ENCODE results near the gene SFMBT2. TPM values are rescaled to one million over a fixed set of nuclear protein-coding genes. Genes with fewer than 3 reads are reported as not detected.
A peak's percentile ranks its signal among the peaks of the same experiment; 100 is the strongest.

Gene SFMBT2
- polyA plus RNA-seq, 2 of the 4 experiments (the other 2 are of a cell fraction), result 9.6 to 10.2 TPM

DNA sequence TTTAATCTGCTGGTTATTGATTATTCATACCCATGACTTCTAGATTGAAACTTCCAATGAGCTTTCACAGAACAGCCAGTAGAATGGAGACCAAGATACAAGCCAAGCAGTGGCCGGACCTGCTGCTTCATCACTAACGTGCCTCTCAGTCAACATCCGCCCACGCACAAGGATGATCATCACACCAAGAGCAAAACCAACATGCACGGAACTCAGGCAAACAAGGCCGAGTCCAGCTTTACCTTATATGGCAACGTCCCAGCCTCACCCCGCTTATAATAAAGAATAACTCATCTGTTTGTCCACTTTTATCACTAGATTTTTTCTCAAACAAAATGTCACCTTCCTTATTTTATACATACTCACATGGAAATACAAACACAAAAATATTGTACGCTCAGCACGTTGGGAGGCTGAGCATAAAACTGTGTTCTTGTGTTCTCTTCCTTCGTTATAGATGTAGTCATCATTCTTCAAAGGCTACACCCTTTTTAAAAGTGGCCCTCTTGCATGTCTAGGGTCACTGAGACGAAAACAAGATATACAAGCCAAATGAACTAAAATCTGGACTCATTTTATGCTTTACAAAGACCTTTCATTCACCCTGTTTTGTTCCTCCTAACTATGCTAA is 122.7 kb downstream of the SFMBT2 start:
- Histone ChIP-seq H3K4me1 (peaks cover 34% of the 10 kb centered on the region), H3K27ac (no peak overlapping the region), H3K4me2 (no peak overlapping the region), H3K4me3 (no peak overlapping the region), H3K9me3 (no peaks in the 10 kb centered on the region)
- no peak for ATAC-seq
- ChIA-PET CTCF (interaction anchor here (0.7 to 5.4 kb wide), 4 partner anchors 13 to 92 kb away, joined by 3 to 38 read pairs (median 4); no protein-coding TSS in a partner anchor), POLR2A (no interaction called here)
- 83% methylated on average over 12 of the region's 12 CpGs for WGBS (ENCODE audit: missing lambda C conversion rate)
- TF ChIP-seq EHMT2 (IDR thresholded peaks at IDR 0.05; ENCODE audit: low read depth) (no peak), MAFK (IDR thresholded peaks at IDR 0.05; ENCODE audit: partially characterized antibody) (peak; percentile 10), EHF (CRISPR knock-in tag; IDR thresholded peaks at IDR 0.05) (no peak)
- FAIRE-seq, result no peak
- peak in 1 of 2 experiments; percentile 20 for DNase-seq (ENCODE audit: low read depth in 1 of 2, low spot score in 1 of 2)

DNA sequence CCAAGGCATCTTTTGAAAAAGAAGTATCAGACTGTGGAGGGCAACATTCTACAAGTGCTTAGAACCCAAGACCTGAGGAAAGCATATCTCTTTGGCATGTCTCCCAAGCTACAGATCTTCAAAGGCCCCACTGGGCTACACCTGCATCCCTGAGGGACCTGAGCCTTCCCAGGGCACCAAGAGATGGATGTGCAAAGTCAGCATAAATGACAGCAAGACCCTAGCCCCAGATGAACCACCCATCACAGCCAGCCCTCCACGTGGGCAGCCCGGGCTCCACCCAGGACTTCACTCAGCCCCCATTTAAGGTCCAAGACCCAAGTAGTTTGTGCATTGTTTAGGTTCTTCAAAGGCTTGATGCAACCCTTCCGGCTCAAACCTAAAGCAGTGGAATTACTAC is 123.5 kb downstream of the SFMBT2 start:
- ChIA-PET POLR2A (no interaction called here), CTCF (interaction anchor here (1.5 to 5.4 kb wide), 2 partner anchors 14 to 27 kb away, joined by 4 to 38 read pairs; no protein-coding TSS in a partner anchor)
- Histone ChIP-seq H3K4me2 (no peak overlapping the region), H3K4me3 (no peak overlapping the region), H3K9me3 (no peaks in the 10 kb centered on the region), H3K4me1 (peaks cover 28% of the 10 kb centered on the region), H3K27ac (peak overlapping the region in 1 of 2 experiments; percentile 4; a peak in 1 of 6 replicates)
- FAIRE-seq, result no peak
- whole genome bisulfite sequencing (ENCODE audit: missing lambda C conversion rate), result 95% methylated on average over 3 of the region's 3 CpGs
- no peak for DNase-seq (ENCODE audit: low read depth in 1 of 2, low spot score in 1 of 2)
- TF ChIP-seq FOXS1 (CRISPR knock-in tag; IDR thresholded peaks at IDR 0.05) (no peak), MAFK (IDR thresholded peaks at IDR 0.05; ENCODE audit: partially characterized antibody) (peak; percentile 90), NR3C1 (IDR thresholded peaks at IDR 0.05) (no peak), NFE2L2 (conservative IDR thresholded peaks at IDR 0.05; ENCODE audit: low read length) (no peak)
- ATAC-seq, result no peak

DNA sequence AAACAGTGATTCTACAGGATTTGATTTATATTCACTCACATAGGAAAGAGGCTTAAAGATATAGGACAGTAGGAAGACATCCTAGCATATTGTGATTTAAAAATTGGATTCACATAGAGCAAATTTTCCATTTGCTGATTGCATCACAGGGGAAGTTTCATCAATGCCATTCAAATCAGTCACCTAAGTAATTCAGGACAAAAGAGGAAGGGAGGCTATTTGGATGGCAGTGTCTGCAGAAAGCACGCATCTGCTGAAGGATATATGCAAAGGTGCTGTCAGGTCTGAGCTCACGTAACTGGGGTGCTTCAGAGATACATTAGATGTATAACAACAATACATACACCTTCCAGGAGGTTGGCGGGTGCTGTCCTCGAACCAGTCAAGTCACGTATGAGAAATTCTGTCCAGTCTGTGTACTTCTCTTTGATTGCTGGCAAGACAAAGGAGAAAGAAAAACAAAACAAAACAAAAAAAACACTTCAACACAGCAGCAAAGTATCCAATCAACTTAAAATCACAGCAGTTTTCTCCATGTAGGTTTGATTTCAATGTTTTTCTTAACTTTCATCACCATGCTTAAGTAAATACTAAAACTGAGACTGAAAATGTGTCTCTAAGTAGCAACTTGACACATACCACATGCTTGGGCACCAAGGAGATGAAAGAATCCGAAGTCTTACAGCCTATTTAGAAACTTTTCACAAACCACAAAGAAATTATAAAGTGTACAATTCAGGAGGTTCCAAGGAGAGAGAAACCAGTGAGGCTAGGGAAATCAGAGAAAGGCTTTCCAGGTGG is 125.1 kb downstream of the SFMBT2 start:
- ATAC-seq (no peak), FAIRE-seq (no peak)
- CTCF ChIA-PET, result no interaction called here

DNA sequence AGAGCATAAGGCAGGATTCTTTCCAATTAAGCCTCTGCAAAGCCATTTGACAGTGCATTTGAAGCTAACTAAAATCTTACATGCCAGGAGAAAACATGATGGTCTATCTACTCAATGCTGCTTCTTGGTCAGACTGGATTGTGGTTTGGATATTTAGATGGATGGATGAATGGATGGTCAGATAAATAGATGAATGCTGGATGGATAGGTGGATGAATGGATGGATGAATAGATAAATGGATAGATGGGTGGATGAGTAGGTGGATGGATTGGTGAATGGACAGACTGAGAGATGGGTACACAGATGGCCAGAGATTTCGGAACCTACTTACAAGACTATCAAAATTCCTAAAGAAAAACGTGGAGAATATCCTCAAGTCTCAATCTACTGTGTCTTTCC is 127.6 kb downstream of the SFMBT2 start:
- no peak for DNase-seq (ENCODE audit: low read depth in 1 of 2, low spot score in 1 of 2)
- H3K9me3 ChIP-seq, result no peaks in the 10 kb centered on the region
- no peak for TF ChIP-seq RARB (CRISPR knock-in tag; IDR thresholded peaks at IDR 0.05)
- no peak for TF ChIP-seq RNF2 (IDR thresholded peaks at IDR 0.05; ENCODE audit: borderline replicate concordance, low read depth)
- TF ChIP-seq CBX8 (IDR thresholded peaks at IDR 0.05), result no peak
- TF ChIP-seq RAD21 (conservative IDR thresholded peaks at IDR 0.05 in 1 of 2, IDR thresholded peaks at IDR 0.05 in 1 of 2), result no peak
- no peak for TF ChIP-seq GATA3 (IDR thresholded peaks at IDR 0.05; ENCODE audit: borderline replicate concordance)
- no peak for TF ChIP-seq CBX2 (IDR thresholded peaks at IDR 0.05; ENCODE audit: borderline replicate concordance, low read depth)
- TF ChIP-seq, protein P1, sequence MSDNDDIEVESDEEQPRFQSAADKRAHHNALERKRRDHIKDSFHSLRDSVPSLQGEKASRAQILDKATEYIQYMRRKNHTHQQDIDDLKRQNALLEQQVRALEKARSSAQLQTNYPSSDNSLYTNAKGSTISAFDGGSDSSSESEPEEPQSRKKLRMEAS (IDR thresholded peaks at IDR 0.05), result no peak
- TF ChIP-seq TFCP2L1 (CRISPR knock-in tag; IDR thresholded peaks at IDR 0.05), result no peak
- TF ChIP-seq ESRRA (IDR thresholded peaks at IDR 0.05; ENCODE audit: borderline replicate concordance, low read length), result no peak
- TF ChIP-seq, protein P2, sequence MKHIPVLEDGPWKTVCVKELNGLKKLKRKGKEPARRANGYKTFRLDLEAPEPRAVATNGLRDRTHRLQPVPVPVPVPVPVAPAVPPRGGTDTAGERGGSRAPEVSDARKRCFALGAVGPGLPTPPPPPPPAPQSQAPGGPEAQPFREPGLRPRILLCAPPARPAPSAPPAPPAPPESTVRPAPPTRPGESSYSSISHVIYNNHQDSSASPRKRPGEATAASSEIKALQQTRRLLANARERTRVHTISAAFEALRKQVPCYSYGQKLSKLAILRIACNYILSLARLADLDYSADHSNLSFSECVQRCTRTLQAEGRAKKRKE (CRISPR knock-in tag; IDR thresholded peaks at IDR 0.05; ENCODE audit: low read depth), result no peak
- no peak for TF ChIP-seq RCOR1 (IDR thresholded peaks at IDR 0.05; ENCODE audit: low read depth, low read length)
- TF ChIP-seq HOXB5 (CRISPR knock-in tag; IDR thresholded peaks at IDR 0.05), result no peak
- no peak for TF ChIP-seq NFE2L2 (conservative IDR thresholded peaks at IDR 0.05; ENCODE audit: low read length)
- TF ChIP-seq CHD2 (IDR thresholded peaks at IDR 0.05; ENCODE audit: low read length, partially characterized antibody), result no peak
- no peak for TF ChIP-seq JUNB (IDR thresholded peaks at IDR 0.05)
- TF ChIP-seq, protein P3, sequence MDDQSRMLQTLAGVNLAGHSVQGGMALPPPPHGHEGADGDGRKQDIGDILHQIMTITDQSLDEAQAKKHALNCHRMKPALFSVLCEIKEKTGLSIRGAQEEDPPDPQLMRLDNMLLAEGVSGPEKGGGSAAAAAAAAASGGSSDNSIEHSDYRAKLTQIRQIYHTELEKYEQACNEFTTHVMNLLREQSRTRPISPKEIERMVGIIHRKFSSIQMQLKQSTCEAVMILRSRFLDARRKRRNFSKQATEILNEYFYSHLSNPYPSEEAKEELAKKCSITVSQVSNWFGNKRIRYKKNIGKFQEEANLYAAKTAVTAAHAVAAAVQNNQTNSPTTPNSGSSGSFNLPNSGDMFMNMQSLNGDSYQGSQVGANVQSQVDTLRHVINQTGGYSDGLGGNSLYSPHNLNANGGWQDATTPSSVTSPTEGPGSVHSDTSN (IDR thresholded peaks at IDR 0.05), result no peak
- no peak for TF ChIP-seq NPAS2 (CRISPR knock-in tag; IDR thresholded peaks at IDR 0.05; ENCODE audit: borderline replicate concordance)
- TF ChIP-seq, protein P4, sequence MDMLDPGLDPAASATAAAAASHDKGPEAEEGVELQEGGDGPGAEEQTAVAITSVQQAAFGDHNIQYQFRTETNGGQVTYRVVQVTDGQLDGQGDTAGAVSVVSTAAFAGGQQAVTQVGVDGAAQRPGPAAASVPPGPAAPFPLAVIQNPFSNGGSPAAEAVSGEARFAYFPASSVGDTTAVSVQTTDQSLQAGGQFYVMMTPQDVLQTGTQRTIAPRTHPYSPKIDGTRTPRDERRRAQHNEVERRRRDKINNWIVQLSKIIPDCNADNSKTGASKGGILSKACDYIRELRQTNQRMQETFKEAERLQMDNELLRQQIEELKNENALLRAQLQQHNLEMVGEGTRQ (IDR thresholded peaks at IDR 0.05), result no peak
- TF ChIP-seq HOXA7 (CRISPR knock-in tag; IDR thresholded peaks at IDR 0.05), result no peak
- TF ChIP-seq SMC3 (IDR thresholded peaks at IDR 0.05), result no peak
- CTCF ChIA-PET, result no interaction called here
- POLR2A ChIA-PET, result interaction anchor here (0.5 kb wide), 1 partner anchor 127 kb away, joined by 3 read pairs; the partner anchor contains the start of gene SFMBT2
- peaks cover 15% of the 10 kb centered on the region; the same call in 1 of the 3 replicates for H3K4me1 ChIP-seq
- 74% methylated on average over 2 of the region's 2 CpGs for WGBS (ENCODE audit: missing lambda C conversion rate)
- FAIRE-seq, result peak; percentile 18
- ATAC-seq, result no peak
- H3K4me3 ChIP-seq, result no peak overlapping the region
- H3K27ac ChIP-seq, result no peak overlapping the region
- no peak overlapping the region for H3K4me2 ChIP-seq

More for the DNA sequence above, 125.1 kb downstream of the SFMBT2 start:
- Histone ChIP-seq H3K4me2 (no peak overlapping the region), H3K9me3 (no peaks in the 10 kb centered on the region), H3K4me3 (no peak overlapping the region), H3K27ac (peak overlapping the region in 1 of 2 experiments; percentile 50; a peak in 3 of 6 replicates), H3K4me1 (peaks cover 13% of the 10 kb centered on the region)
- TF ChIP-seq SMC3 (IDR thresholded peaks at IDR 0.05), result no peak
- peak in 1 of 2 experiments; percentile 36; a peak in 1 of 4 replicates for TF ChIP-seq CEBPB (IDR thresholded peaks at IDR 0.05)
- DNase-seq (ENCODE audit: low read depth in 1 of 2, low spot score in 1 of 2), result no peak
- 81% methylated on average over 6 of the region's 6 CpGs for WGBS (ENCODE audit: missing lambda C conversion rate)
- POLR2A ChIA-PET, result no interaction called here
